GM18508 (cell line): ENCODE results near the gene SOX13.

Source experiments
- ATAC-seq: cut with Tn5 transposase; IDR thresholded peaks from one replicate; pipeline ENCODE4 v1.9.1; 2021; ENCODE audit warnings: moderate number of reproducible peaks; ENCODE audit not compliant: insufficient read depth, unreplicated experiment

Gene SOX13

GRCh38 chr1:204103431-204103741 is 30.5 kb downstream of the SOX13 start:
- no peak for ATAC-seq

GRCh38 chr1:204104331-204105130 is 31.6 kb downstream of the SOX13 start:
- ATAC-seq: no peak

GRCh38 chr1:204105131-204105515 is 32.2 kb downstream of the SOX13 start:
- no peak for ATAC-seq

GRCh38 chr1:204106825-204107224 is 33.9 kb downstream of the SOX13 start:
- no peak for ATAC-seq

- no peak for ATAC-seq
These were observed 35.0 kb downstream of the SOX13 start for GRCh38 chr1:204107892-204108291.

GRCh38 chr1:204108312-204109141 is 35.6 kb downstream of the SOX13 start:
- no peak for ATAC-seq

GRCh38 chr1:204110894-204111633 is 38.1 kb downstream of the SOX13 start:
- ATAC-seq: no peak

- no peak for ATAC-seq
These were observed 40.2 kb downstream of the SOX13 start for GRCh38 chr1:204112876-204113730.

- ATAC-seq: no peak
These were observed 41.0 kb downstream of the SOX13 start for GRCh38 chr1:204113896-204114295.

GRCh38 chr1:204114606-204115005 is 41.7 kb downstream of the SOX13 start:
- ATAC-seq: no peak

GRCh38 chr1:204115116-204115515 is 42.2 kb downstream of the SOX13 start:
- no peak for ATAC-seq

- no peak for ATAC-seq
These were observed 43.6 kb downstream of the SOX13 start for GRCh38 chr1:204116539-204116938.

- no peak for ATAC-seq
These were observed 49.1 kb downstream of the SOX13 start for GRCh38 chr1:204121840-204122555.

- no peak for ATAC-seq
These were observed 50.5 kb downstream of the SOX13 start for GRCh38 chr1:204123376-204123775.

- no peak for ATAC-seq
These were observed 51.7 kb downstream of the SOX13 start for GRCh38 chr1:204124639-204125038.

- ATAC-seq: no peak
These were observed 52.9 kb downstream of the SOX13 start for GRCh38 chr1:204125759-204126351.

- no peak for ATAC-seq
These were observed 53.5 kb downstream of the SOX13 start for GRCh38 chr1:204126386-204126785.

- ATAC-seq: no peak
These were observed 54.0 kb downstream of the SOX13 start for GRCh38 chr1:204126956-204127355.

- ATAC-seq: no peak
These were observed 54.8 kb downstream of the SOX13 start for GRCh38 chr1:204127597-204128242.
